Endothelial cell of umbilical vein (primary cell): ENCODE data around the gene CPPED1.

Source experiments
- EZH2 ChIP-seq: IDR thresholded peaks from 2 replicates; pipeline ENCODE4 v1.6.1; 2012; ENCODE audit warnings: borderline replicate concordance, low read depth, mild to moderate bottlenecking, moderate library complexity, low read length, inconsistent platforms; ENCODE audit not compliant: severe bottlenecking
- FOS ChIP-seq: IDR thresholded peaks from 2 replicates; pipeline ENCODE4 v1.6.1; 2011; ENCODE audit warnings: mild to moderate bottlenecking, low read length, moderate library complexity, borderline replicate concordance; ENCODE audit not compliant: insufficient read depth
- GATA2 ChIP-seq: IDR thresholded peaks from 2 replicates; pipeline ENCODE4 v1.7.0; 2011; ENCODE audit warnings: low read depth, mild to moderate bottlenecking, moderate library complexity, mixed read lengths, low read length; ENCODE audit not compliant: insufficient read length, insufficient read depth
- JUN ChIP-seq: IDR thresholded peaks from 2 replicates; pipeline ENCODE4 v1.6.1; 2011; ENCODE audit warnings: borderline replicate concordance, low read depth; ENCODE audit not compliant: insufficient read length, insufficient read depth
- MAX ChIP-seq: IDR thresholded peaks from 2 replicates; pipeline ENCODE4 v1.6.1; 2011; ENCODE audit not compliant: insufficient read depth, insufficient read length
- MYC ChIP-seq: IDR thresholded peaks from one replicate; pipeline ENCODE4 v1.6.1; 2011; ENCODE audit warnings: mild to moderate bottlenecking, low read depth, low read length
- POLR2A ChIP-seq: IDR thresholded peaks from 2 replicates; pipeline ENCODE4 v1.6.1; 2012; ENCODE audit warnings: low read depth, mild to moderate bottlenecking, control low read depth, low read length
- POLR2AphosphoS5 ChIP-seq: IDR thresholded peaks from 2 replicates; pipeline ENCODE4 v1.6.1; 2012; ENCODE audit warnings: low read depth, mild to moderate bottlenecking, control low read depth, low read length, moderate library complexity; ENCODE audit not compliant: insufficient read depth
- TF ChIP-seq, protein P1 (sequence below), 2 donors: IDR thresholded peaks; 1 replicate in 1 of 2; 2 replicates in 1 of 2; pipeline ENCODE4 v1.5.1; 2011; ENCODE audit warnings: low read length in 2 of 2, mild to moderate bottlenecking in 2 of 2, moderate library complexity in 2 of 2, control low read depth in 1 of 2, inconsistent platforms in 1 of 2, low read depth in 1 of 2; ENCODE audit not compliant: insufficient read depth in 1 of 2; ENCODE audit errors: extremely low read depth in 1 of 2

GRCh38 chr16:12620150-12620549 lies 183.5 kb downstream of the CPPED1 start:
- TF ChIP-seq, protein P1, sequence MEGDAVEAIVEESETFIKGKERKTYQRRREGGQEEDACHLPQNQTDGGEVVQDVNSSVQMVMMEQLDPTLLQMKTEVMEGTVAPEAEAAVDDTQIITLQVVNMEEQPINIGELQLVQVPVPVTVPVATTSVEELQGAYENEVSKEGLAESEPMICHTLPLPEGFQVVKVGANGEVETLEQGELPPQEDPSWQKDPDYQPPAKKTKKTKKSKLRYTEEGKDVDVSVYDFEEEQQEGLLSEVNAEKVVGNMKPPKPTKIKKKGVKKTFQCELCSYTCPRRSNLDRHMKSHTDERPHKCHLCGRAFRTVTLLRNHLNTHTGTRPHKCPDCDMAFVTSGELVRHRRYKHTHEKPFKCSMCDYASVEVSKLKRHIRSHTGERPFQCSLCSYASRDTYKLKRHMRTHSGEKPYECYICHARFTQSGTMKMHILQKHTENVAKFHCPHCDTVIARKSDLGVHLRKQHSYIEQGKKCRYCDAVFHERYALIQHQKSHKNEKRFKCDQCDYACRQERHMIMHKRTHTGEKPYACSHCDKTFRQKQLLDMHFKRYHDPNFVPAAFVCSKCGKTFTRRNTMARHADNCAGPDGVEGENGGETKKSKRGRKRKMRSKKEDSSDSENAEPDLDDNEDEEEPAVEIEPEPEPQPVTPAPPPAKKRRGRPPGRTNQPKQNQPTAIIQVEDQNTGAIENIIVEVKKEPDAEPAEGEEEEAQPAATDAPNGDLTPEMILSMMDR (IDR thresholded peaks at IDR 0.05; ENCODE audit: extremely low read depth in 1 of 2, insufficient read depth in 1 of 2, low read depth in 1 of 2, low read length in 2 of 2), result no peak
- TF ChIP-seq POLR2AphosphoS5, result no peak
- no peak for TF ChIP-seq MYC
- TF ChIP-seq MAX, result no peak
- TF ChIP-seq POLR2A, result no peak
- no peak for TF ChIP-seq EZH2
- TF ChIP-seq FOS, result no peak
- no peak for TF ChIP-seq GATA2
- no peak for TF ChIP-seq JUN
